Measurements from ENCODE around the gene ALPK3.

DNA sequence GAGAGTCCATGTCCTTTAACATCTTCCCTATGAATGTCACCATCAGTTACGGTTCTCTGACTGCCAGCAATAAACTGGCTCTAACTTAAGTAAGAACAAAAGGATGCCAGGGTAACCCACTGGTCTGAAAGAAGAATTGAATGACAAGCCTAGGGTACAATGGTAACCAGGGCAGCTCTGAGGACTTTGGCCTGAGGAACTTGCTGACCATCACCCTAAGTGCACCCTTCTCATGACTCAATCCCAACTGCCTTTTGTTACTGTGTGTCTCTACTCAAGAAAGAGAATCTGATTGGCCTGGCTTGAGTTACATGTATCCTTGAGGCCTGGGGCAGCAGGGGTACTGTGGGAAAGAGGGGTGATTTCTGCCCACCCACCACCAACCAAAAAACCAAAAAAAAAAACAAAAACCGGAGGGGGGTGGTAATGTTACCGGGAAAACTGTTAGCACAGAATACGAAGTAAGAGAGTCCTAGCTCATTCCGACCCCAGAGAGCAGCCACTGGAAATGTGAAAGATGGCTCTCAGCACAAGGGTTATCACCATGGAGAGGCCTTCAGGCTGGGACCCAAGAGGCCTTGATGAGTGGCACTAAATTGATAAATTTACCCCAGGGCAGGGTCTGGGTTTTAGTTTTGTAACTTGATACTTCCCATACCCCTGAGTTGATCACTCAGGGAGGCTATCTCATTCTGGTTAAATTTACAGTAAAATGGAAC lies 58.0 kb downstream of the ALPK3 start:
- TF ChIP-seq CTCF (IDR thresholded peaks at IDR 0.05; ENCODE audit: low read depth, low read length, poor library complexity, severe bottlenecking) (no peak), EZH2phosphoT487 (IDR thresholded peaks at IDR 0.05; ENCODE audit: borderline replicate concordance, low read length) (no peak)
